Iris pigment epithelial cell (primary cell): ENCODE results near the gene RCE1.

ENCODE experiments used
- DNase-seq: peaks from one replicate; pipeline ENCODE4 v3.0.0-alpha.2; 2011; ENCODE audit warnings: low read depth

Gene RCE1

DNA sequence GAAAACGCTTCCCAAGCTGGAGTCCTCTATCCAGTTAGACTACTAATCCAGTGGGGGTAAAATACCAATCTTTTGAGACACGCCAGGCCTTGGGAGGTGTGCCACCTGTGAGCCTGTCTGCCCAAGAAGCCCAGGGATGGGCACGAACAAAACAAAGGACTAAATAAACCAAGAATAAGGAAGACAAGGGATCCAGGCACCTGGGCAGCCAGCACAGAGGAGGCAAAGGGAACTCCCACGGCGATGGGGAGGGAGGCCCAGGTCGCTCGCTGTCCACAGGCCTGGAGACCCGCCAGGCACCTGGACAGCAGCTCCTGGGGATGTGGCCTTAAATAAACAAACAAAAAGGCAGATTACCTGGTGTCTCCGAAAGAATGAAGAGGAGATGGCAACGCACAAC lies 45.0 kb downstream of the RCE1 start:
- no peak for DNase-seq

DNA sequence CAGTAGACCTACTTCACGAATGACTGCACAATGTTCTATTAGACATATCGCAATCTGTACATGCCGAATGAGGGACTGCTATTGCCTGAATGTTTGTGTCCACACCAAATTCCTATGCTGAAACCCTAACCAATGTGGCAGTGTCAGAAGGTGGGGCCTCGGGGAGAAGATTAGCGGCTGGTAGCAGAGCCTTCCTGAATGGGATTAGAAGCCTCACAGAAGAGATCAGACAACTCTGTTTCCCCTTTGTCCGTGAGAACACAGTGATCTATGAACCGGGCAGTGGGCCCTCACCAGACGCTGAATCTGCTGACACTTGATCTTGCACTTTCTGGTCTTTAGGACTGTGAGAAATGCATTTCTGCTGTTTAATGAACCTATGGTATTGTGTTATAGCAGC lies 46.7 kb downstream of the RCE1 start:
- DNase-seq, result peak; percentile 61

DNA sequence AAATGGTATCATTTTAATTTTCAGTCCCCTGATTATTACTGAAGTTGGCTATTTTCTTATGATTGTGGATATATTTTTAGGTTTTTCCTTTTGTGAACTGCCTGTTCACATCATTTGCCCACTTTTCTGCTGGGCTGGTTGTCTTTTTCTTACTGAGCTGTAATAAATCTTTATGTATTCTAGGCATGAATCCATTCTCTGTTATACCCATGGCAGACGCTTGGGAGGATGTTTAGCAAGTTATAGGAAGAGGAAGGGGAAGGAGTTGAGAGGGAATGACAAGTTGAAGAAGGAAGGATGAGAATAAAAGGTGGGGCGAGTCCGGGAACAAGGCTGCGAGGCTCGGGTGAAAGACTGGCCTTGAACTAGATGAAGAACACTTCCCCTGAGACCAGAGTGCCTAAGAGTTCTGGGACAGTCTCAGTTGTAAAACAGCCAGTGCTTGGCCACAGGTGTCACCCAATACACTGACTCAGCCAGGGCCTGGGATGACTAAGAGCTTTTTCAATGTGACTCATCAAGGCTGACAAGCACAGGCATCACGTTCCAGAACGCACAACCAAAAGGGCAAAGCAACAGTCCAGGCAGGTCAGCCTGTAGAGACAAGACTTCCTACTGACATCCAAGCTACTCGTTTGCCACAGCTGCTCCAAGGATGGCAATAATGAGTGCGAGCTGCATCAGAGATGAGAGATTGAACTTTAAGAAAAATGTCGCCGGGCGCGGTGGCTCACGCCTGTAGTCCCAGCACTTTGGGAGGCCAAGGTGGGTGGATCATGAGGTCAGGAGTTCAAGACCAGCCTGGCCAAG lies 48.8 kb downstream of the RCE1 start:
- DNase-seq, result peak; percentile 97

DNA sequence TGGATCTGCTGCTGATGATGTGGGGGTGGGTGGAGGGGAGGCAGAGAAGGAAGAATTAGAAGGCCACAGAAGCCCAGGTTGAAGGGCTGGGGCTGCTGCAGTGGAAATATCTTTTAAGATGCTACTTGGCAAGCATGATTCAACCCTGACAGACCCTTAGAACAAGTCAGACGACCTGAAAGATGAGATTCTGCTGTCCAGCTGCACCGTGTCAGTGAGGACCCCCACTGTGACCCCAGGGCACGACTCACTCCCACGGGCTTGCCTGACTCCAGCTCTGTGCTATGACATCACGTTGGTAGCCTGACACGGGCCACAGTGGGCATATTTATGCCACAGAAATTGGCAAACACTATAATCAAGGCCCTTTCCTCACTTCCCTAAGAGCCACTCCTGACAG lies 49.7 kb downstream of the RCE1 start:
- no peak for DNase-seq

DNA sequence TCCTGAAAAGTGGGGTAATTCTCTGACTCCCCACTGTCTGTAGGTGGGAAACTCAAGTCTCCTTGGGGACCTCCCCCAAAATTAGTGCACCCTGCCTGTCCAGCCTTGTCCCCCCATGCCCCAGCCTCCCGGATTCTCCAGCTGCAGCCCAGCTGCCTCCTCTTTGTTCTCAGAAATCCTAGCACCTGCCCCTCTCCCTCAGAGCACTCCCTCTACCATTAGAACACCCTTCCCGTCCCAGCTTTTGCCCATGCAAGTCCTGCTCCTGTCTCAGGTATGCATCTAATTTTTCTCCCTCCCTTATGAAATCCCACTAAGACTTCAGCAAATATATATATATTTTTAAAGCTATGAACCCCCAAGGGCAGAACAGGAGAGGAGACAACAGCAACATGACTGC lies 50.9 kb downstream of the RCE1 start:
- DNase-seq, result no peak
